Activated CD4-positive, alpha-beta T cell treated with anti-CD3 and anti-CD28 coated beads, Interleukin-2, amount 50 U/mL, for 16 hours (primary cell): ENCODE data around the gene FAM171A1.
A peak's percentile ranks its signal among the peaks of the same experiment; 100 is the strongest.
"Not testable (repeated sequence)": the region's sequence is repeated elsewhere in the genome, so short reads cannot be mapped to it uniquely, and the experiment has no call there.

Source experiments
- DNase-seq: peaks from one replicate; pipeline ENCODE4 v3.0.0-alpha.2; 2020

FAM171A1 gene

GRCh38 chr10:15342970-15343369, 28.1 kb downstream of the FAM171A1 start:
- no peak for DNase-seq

GRCh38 chr10:15341502-15342128, 29.5 kb downstream of the FAM171A1 start:
- DNase-seq = no peak

- DNase-seq = no peak
Measured at GRCh38 chr10:15339892-15340291, 31.2 kb downstream of the FAM171A1 start.

GRCh38 chr10:15337441-15337923, 33.6 kb downstream of the FAM171A1 start:
- DNase-seq = not testable (repeated sequence)

- DNase-seq = no peak
Measured at GRCh38 chr10:15336211-15336610, 34.9 kb downstream of the FAM171A1 start.

GRCh38 chr10:15335508-15335907, 35.6 kb downstream of the FAM171A1 start:
- no peak for DNase-seq

GRCh38 chr10:15334650-15335323, 36.3 kb downstream of the FAM171A1 start:
- no peak for DNase-seq

GRCh38 chr10:15333909-15334649, 37.0 kb downstream of the FAM171A1 start:
- no peak for DNase-seq

- DNase-seq = not testable (repeated sequence)
Measured at GRCh38 chr10:15333181-15333580, 37.9 kb downstream of the FAM171A1 start.

- no peak for DNase-seq
Measured at GRCh38 chr10:15331461-15331860, 39.6 kb downstream of the FAM171A1 start.

- DNase-seq = no peak
Measured at GRCh38 chr10:15329437-15329836, 41.7 kb downstream of the FAM171A1 start.

- DNase-seq = no peak
Measured at GRCh38 chr10:15325944-15326284, 45.2 kb downstream of the FAM171A1 start.

GRCh38 chr10:15325243-15325943, 45.7 kb downstream of the FAM171A1 start:
- DNase-seq = peak; percentile 20

- no peak for DNase-seq
Measured at GRCh38 chr10:15324611-15325010, 46.5 kb downstream of the FAM171A1 start.

- DNase-seq = no peak
Measured at GRCh38 chr10:15324113-15324512, 47.0 kb downstream of the FAM171A1 start.

- no peak for DNase-seq
Measured at GRCh38 chr10:15322356-15322755, 48.7 kb downstream of the FAM171A1 start.

GRCh38 chr10:15321431-15322341, 49.4 kb downstream of the FAM171A1 start:
- DNase-seq = no peak

- no peak for DNase-seq
Measured at GRCh38 chr10:15320522-15321203, 50.4 kb downstream of the FAM171A1 start.

- no peak for DNase-seq
Measured at GRCh38 chr10:15320118-15320517, 51.0 kb downstream of the FAM171A1 start.

- no peak for DNase-seq
Measured at GRCh38 chr10:15316871-15317464, 54.1 kb downstream of the FAM171A1 start.

GRCh38 chr10:15316145-15316544, 54.9 kb downstream of the FAM171A1 start:
- DNase-seq = no peak
